WTC11 (cell line): Measurements from ENCODE around the gene CLEC10A. TPM values are rescaled to one million over a fixed set of nuclear protein-coding genes. Genes with fewer than 3 reads are reported as not detected.

Source experiments
- ATAC-seq: fragments of 200-7000 bp; cut with Tn5 transposase; 2 replicates; pipeline ENCODE4 v1.10.0; 2021; ENCODE audit warnings: mild to moderate bottlenecking, moderate library complexity
- CTCF ChIA-PET: fragments of 300-600 bp; sonication (Branson Sonifier 250); formaldehyde crosslinking; loops from one replicate; lab custom pipeline; 2021; ENCODE audit warnings: antibody characterized with exemption; lab: Charles Lee
- POLR2A ChIA-PET: fragments of 350-600 bp; sonication (Branson Sonifier 250); formaldehyde crosslinking; loops from one replicate; lab custom pipeline; 2021; ENCODE audit warnings: antibody characterized with exemption; lab: Charles Lee
- DNase-seq: peaks from one replicate; pipeline ENCODE4 v3.0.0; 2021; ENCODE audit warnings: low spot score
- H3K27ac Mint-ChIP-seq: 2 replicates; pipeline ENCODE4 v1.8.0; 2021; ENCODE audit warnings: mixed read lengths
- H3K27me3 Mint-ChIP-seq: 2 replicates; pipeline ENCODE4 v1.8.0; 2021; ENCODE audit warnings: low read depth, mild to moderate bottlenecking, moderate library complexity, mixed read lengths
- H3K36me3 Mint-ChIP-seq: 2 replicates; pipeline ENCODE4 v1.8.0; 2021; ENCODE audit warnings: mixed read lengths
- H3K4me1 Mint-ChIP-seq: 2 replicates; pipeline ENCODE4 v1.8.0; 2022; ENCODE audit warnings: mixed read lengths
- H3K4me3 Mint-ChIP-seq: 2 replicates; pipeline ENCODE4 v1.8.0; 2021; ENCODE audit warnings: mild to moderate bottlenecking, moderate library complexity, mixed read lengths
- H3K9me3 Mint-ChIP-seq: 2 replicates; pipeline ENCODE4 v1.8.0; 2021; ENCODE audit warnings: mixed read lengths
- CREM ChIP-seq: sonication (generic); formaldehyde crosslinking; IDR thresholded peaks from 2 replicates; pipeline ENCODE4 v1.8.1; 2022; ENCODE audit warnings: mild to moderate bottlenecking, missing genetic modification reagents, moderate library complexity
- E2F1 ChIP-seq: sonication (generic); formaldehyde crosslinking; IDR thresholded peaks from 2 replicates; pipeline ENCODE4 v1.8.0; 2022; ENCODE audit warnings: mild to moderate bottlenecking, missing genetic modification reagents
- ELF4 ChIP-seq: sonication (generic); formaldehyde crosslinking; IDR thresholded peaks from 2 replicates; pipeline ENCODE4 v1.8.1; 2022; ENCODE audit warnings: low read depth, mild to moderate bottlenecking, moderate library complexity, missing genetic modification reagents
- ESRRA ChIP-seq: sonication (generic); formaldehyde crosslinking; IDR thresholded peaks from 2 replicates; pipeline ENCODE4 v1.8.1; 2022; ENCODE audit warnings: mild to moderate bottlenecking, missing genetic modification reagents, borderline replicate concordance
- ETV6 ChIP-seq: sonication (generic); formaldehyde crosslinking; IDR thresholded peaks from 2 replicates; pipeline ENCODE4 v1.8.1; 2022; ENCODE audit warnings: mild to moderate bottlenecking, missing genetic modification reagents
- FOXJ3 ChIP-seq: sonication (generic); formaldehyde crosslinking; IDR thresholded peaks from 2 replicates; pipeline ENCODE4 v1.9.0; 2021; ENCODE audit warnings: missing genetic modification reagents, mild to moderate bottlenecking, borderline replicate concordance
- NFE2L1 ChIP-seq: sonication (generic); formaldehyde crosslinking; IDR thresholded peaks from 2 replicates; pipeline ENCODE4 v1.8.1; 2023; ENCODE audit warnings: missing genetic modification reagents
- NR1H2 ChIP-seq: sonication (generic); formaldehyde crosslinking; IDR thresholded peaks from 2 replicates; pipeline ENCODE4 v1.9.0; 2021; ENCODE audit warnings: mild to moderate bottlenecking, moderate library complexity, missing genetic modification reagents
- PREB ChIP-seq: sonication (generic); formaldehyde crosslinking; IDR thresholded peaks from 2 replicates; pipeline ENCODE4 v1.8.1; 2022; ENCODE audit warnings: mild to moderate bottlenecking, missing genetic modification reagents, moderate library complexity, borderline replicate concordance
- PRRX2 ChIP-seq: fragments of 250-450 bp; sonication (Bioruptor Pico); IDR thresholded peaks from 2 replicates; pipeline ENCODE4 v1.8.0; 2021; ENCODE audit warnings: mild to moderate bottlenecking
- RORB ChIP-seq: fragments of 250-450 bp; sonication (Bioruptor Pico); IDR thresholded peaks from 2 replicates; pipeline ENCODE4 v1.9.0; 2021; ENCODE audit warnings: mild to moderate bottlenecking
- TEAD1 ChIP-seq: sonication (generic); formaldehyde crosslinking; IDR thresholded peaks from 2 replicates; pipeline ENCODE4 v1.8.0; 2022; ENCODE audit warnings: mild to moderate bottlenecking, missing genetic modification reagents
- ZNF138 ChIP-seq: sonication (generic); formaldehyde crosslinking; conservative IDR thresholded peaks from 2 replicates; pipeline ENCODE4 v1.8.1; 2022; ENCODE audit warnings: mild to moderate bottlenecking, moderate library complexity, missing genetic modification reagents
- ZNF232 ChIP-seq: sonication (generic); formaldehyde crosslinking; IDR thresholded peaks from 2 replicates; pipeline ENCODE4 v1.8.0; 2022; ENCODE audit warnings: mild to moderate bottlenecking, missing genetic modification reagents
- ZNF671 ChIP-seq: fragments of 250-450 bp; sonication (Bioruptor Pico); IDR thresholded peaks from 2 replicates; pipeline ENCODE4 v1.8.0; 2021; ENCODE audit warnings: mild to moderate bottlenecking
- total RNA-seq: library from RNA; stranded (reverse); gene quantifications from 3 replicates; pipeline ENCODE4 v1.2.3, GENCODE V29; 2021
- TF ChIP-seq, protein P1 (sequence below): fragments of 250-450 bp; sonication (Bioruptor Pico); conservative IDR thresholded peaks from 2 replicates; pipeline ENCODE4 v1.9.0; 2021; ENCODE audit warnings: mild to moderate bottlenecking
- TF ChIP-seq, protein P2 (sequence below): fragments of 250-450 bp; sonication (Bioruptor Pico); IDR thresholded peaks from 2 replicates; pipeline ENCODE4 v1.9.0; 2021; ENCODE audit warnings: mild to moderate bottlenecking, borderline replicate concordance

The CLEC10A gene
- total RNA-seq, 1 experiment from 2014 or later, result not detected

DNA sequence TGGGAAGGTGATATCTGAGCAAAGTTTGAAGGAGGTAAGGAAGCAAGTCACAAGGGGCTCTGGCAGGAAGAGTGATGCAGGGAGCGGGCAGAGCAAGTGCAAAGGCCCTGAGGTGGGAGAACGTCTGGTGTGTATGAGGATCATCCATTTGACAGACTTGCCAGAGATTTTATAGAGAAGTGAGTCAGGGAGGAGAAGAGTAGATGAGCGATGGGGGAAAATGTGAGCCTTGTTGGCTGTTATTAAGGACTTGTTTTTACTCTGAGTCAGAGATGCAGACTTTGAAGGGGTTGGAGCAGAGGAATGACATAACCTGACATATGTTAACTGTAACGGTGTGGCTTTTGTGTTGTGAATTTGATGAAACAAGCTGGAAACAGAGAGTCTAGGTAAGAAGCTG is 3.5 kb upstream of the CLEC10A start:
- TF ChIP-seq PRRX2 (CRISPR knock-in tag) (no peak), CREM (CRISPR knock-in tag) (no peak), ZNF138 (CRISPR knock-in tag) (no peak), ZNF232 (no peak), PREB (CRISPR knock-in tag) (no peak), FOXJ3 (CRISPR knock-in tag) (no peak), ZNF671 (CRISPR knock-in tag) (no peak), ETV6 (no peak)
- TF ChIP-seq, protein P1, sequence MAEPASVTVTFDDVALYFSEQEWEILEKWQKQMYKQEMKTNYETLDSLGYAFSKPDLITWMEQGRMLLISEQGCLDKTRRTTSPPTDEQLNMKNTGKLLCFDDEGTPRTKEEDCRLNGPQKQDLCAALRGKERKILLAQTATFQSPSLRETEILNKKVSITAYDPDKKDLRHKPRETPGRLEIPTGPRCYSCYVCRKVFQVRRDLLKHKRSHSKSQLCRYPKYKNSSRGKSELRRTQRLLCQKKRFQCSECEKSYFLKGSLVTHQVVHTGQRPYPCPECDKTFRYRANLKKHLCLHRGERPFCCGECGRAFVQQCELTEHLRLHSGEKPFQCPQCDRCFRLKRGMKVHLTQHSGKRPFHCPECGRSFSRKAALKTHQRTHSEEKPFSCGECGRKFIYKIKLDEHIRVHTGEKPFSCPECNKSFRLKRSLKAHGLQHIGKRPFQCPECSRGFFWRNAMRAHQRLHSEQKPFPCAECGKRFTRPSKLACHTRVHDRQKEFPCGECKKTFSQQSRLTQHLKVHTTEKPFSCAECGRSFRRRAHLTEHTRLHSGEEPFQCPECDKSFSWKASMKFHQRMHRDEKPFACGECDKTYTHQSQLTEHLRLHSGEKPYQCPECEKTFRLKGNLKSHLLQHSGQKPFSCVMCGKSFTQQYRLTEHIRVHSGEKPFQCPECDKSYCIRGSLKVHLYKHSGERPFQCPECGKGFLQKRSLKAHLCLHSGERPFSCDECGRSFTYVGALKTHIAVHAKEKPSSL (CRISPR knock-in tag), result no peak
- TF ChIP-seq, protein P2, sequence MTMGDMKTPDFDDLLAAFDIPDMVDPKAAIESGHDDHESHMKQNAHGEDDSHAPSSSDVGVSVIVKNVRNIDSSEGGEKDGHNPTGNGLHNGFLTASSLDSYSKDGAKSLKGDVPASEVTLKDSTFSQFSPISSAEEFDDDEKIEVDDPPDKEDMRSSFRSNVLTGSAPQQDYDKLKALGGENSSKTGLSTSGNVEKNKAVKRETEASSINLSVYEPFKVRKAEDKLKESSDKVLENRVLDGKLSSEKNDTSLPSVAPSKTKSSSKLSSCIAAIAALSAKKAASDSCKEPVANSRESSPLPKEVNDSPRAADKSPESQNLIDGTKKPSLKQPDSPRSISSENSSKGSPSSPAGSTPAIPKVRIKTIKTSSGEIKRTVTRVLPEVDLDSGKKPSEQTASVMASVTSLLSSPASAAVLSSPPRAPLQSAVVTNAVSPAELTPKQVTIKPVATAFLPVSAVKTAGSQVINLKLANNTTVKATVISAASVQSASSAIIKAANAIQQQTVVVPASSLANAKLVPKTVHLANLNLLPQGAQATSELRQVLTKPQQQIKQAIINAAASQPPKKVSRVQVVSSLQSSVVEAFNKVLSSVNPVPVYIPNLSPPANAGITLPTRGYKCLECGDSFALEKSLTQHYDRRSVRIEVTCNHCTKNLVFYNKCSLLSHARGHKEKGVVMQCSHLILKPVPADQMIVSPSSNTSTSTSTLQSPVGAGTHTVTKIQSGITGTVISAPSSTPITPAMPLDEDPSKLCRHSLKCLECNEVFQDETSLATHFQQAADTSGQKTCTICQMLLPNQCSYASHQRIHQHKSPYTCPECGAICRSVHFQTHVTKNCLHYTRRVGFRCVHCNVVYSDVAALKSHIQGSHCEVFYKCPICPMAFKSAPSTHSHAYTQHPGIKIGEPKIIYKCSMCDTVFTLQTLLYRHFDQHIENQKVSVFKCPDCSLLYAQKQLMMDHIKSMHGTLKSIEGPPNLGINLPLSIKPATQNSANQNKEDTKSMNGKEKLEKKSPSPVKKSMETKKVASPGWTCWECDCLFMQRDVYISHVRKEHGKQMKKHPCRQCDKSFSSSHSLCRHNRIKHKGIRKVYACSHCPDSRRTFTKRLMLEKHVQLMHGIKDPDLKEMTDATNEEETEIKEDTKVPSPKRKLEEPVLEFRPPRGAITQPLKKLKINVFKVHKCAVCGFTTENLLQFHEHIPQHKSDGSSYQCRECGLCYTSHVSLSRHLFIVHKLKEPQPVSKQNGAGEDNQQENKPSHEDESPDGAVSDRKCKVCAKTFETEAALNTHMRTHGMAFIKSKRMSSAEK (CRISPR knock-in tag), result no peak
- TF ChIP-seq, all 79 proteins: peak for 0
- Mint-ChIP-seq H3K27me3 (no peaks in the 10 kb centered on the region; the same call in 1 of the 2 replicates), H3K9me3 (peaks cover 12% of the 10 kb centered on the region), H3K4me3 (no peak overlapping the region), H3K4me1 (peaks cover 5% of the 10 kb centered on the region), H3K27ac (no peak overlapping the region), H3K36me3 (no peaks in the 10 kb centered on the region)
- ChIA-PET POLR2A (no interaction called here), CTCF (no interaction called here)
- DNase-seq, result no peak
- no peak for ATAC-seq

- ChIA-PET POLR2A (no interaction called here), CTCF (interaction anchor here (0.6 to 1.3 kb wide), 4 partner anchors 24 to 96 kb away, joined by 3 to 6 read pairs (median 4); no protein-coding TSS in a partner anchor)
- TF ChIP-seq ESRRA (CRISPR knock-in tag) (no peak), TEAD1 (no peak), RORB (CRISPR knock-in tag) (no peak), NR1H2 (CRISPR knock-in tag) (no peak), PREB (CRISPR knock-in tag) (no peak), ELF4 (CRISPR knock-in tag) (no peak), E2F1 (CRISPR knock-in tag) (no peak), NFE2L1 (CRISPR knock-in tag) (no peak)
- H3K36me3 Mint-ChIP-seq, result no peaks in the 10 kb centered on the region
- no peaks in the 10 kb centered on the region for H3K4me1 Mint-ChIP-seq
- peaks cover 5% of the 10 kb centered on the region; the same call in 1 of the 2 replicates for H3K27me3 Mint-ChIP-seq
- no peak overlapping the region for H3K27ac Mint-ChIP-seq
- DNase-seq (no peak), ATAC-seq (no peak)
- no peak overlapping the region for H3K4me3 Mint-ChIP-seq
- peaks cover 12% of the 10 kb centered on the region for H3K9me3 Mint-ChIP-seq
Measured at GRCh38 chr17:7081341-7082062, 1.5 kb upstream of the CLEC10A start.
